SK-N-SH treated with all-trans-retinoic acid at 6 μM for 48 hours (cell line): ENCODE data around the gene PIGC.

Source experiments
- CREB5 ChIP-seq: fragments of 250-450 bp; sonication (Bioruptor Pico); IDR thresholded peaks from 2 replicates; pipeline ENCODE4 v1.5.1; 2020; ENCODE audit warnings: low read depth, mild to moderate bottlenecking, moderate library complexity
- CSDC2 ChIP-seq: fragments of 250-450 bp; sonication (Bioruptor Pico); IDR thresholded peaks from 2 replicates; pipeline ENCODE4 v1.5.0; 2020; ENCODE audit warnings: mild to moderate bottlenecking, moderate library complexity
- ESRRG ChIP-seq: fragments of 250-450 bp; sonication (Bioruptor Pico); IDR thresholded peaks from 2 replicates; pipeline ENCODE4 v1.6.1; 2021; ENCODE audit warnings: mild to moderate bottlenecking
- ISL1 ChIP-seq: fragments of 250-450 bp; sonication (Bioruptor Pico); IDR thresholded peaks from 2 replicates; pipeline ENCODE4 v2.1.2; 2022; ENCODE audit warnings: mild to moderate bottlenecking, moderate library complexity
- OSR1 ChIP-seq: fragments of 250-450 bp; sonication (Bioruptor Pico); IDR thresholded peaks from 2 replicates; pipeline ENCODE4 v1.8.0; 2022; ENCODE audit warnings: moderate library complexity, mild to moderate bottlenecking, inconsistent platforms
- PATZ1 ChIP-seq: fragments of 250-450 bp; sonication (Bioruptor Pico); IDR thresholded peaks from 2 replicates; pipeline ENCODE4 v1.8.0; 2020; ENCODE audit warnings: mild to moderate bottlenecking, moderate library complexity, borderline replicate concordance
- POU6F1 ChIP-seq: fragments of 250-450 bp; sonication (Bioruptor Pico); IDR thresholded peaks from 2 replicates; pipeline ENCODE4 v1.8.0; 2021; ENCODE audit warnings: low read depth, mild to moderate bottlenecking, moderate library complexity, borderline replicate concordance
- RARB ChIP-seq: fragments of 250-450 bp; sonication (Bioruptor Pico); IDR thresholded peaks from 2 replicates; pipeline ENCODE4 v1.8.0; 2021; ENCODE audit warnings: mild to moderate bottlenecking, moderate library complexity
- TCF4 ChIP-seq: fragments of 250-450 bp; sonication (Bioruptor Pico); IDR thresholded peaks from 2 replicates; pipeline ENCODE4 v1.8.0; 2021; ENCODE audit warnings: mild to moderate bottlenecking, moderate library complexity, borderline replicate concordance
- TOX ChIP-seq: fragments of 250-450 bp; sonication (Bioruptor Pico); IDR thresholded peaks from 2 replicates; pipeline ENCODE4 v1.8.0; 2021; ENCODE audit warnings: mild to moderate bottlenecking, moderate library complexity, borderline replicate concordance
- ZC3H10 ChIP-seq: fragments of 250-450 bp; sonication (Bioruptor Pico); IDR thresholded peaks from 2 replicates; pipeline ENCODE4 v1.5.1; 2021; ENCODE audit warnings: mild to moderate bottlenecking, moderate library complexity
- ZFP3 ChIP-seq: fragments of 250-450 bp; sonication (Bioruptor Pico); IDR thresholded peaks from 2 replicates; pipeline ENCODE4 v1.5.0; 2020; ENCODE audit warnings: mild to moderate bottlenecking, moderate library complexity
- ZFP30 ChIP-seq: fragments of 450-650 bp; formaldehyde crosslinking; IDR thresholded peaks from 2 replicates; pipeline ENCODE4 v1.5.0; 2022; ENCODE audit warnings: mild to moderate bottlenecking, moderate library complexity

GRCh38 chr1:172406968-172407367 is 36.9 kb downstream of the PIGC start:
- TF ChIP-seq PATZ1 (CRISPR knock-in tag) (no peak), ZFP3 (CRISPR knock-in tag) (no peak), TCF4 (CRISPR knock-in tag) (no peak), POU6F1 (CRISPR knock-in tag) (no peak), CREB5 (CRISPR knock-in tag) (no peak), OSR1 (CRISPR knock-in tag) (no peak), TOX (CRISPR knock-in tag) (no peak), ISL1 (CRISPR knock-in tag) (no peak), RARB (CRISPR knock-in tag) (no peak), ZC3H10 (CRISPR knock-in tag) (no peak), ESRRG (no peak), ZFP30 (CRISPR knock-in tag) (no peak), CSDC2 (no peak)
